A673 (cell line): ENCODE results near the gene PHACTR2.

Source experiments
- CTCF ChIP-seq: fragments of 300-800, 200-600 bp; sonication (generic); conservative IDR thresholded peaks from 2 replicates; pipeline ENCODE4 v1.5.1; 2017; ENCODE audit warnings: low read depth, mild to moderate bottlenecking, antibody characterized with exemption, low read length, moderate library complexity, mixed read lengths
- EZH2 ChIP-seq: fragments of 200-600 bp; sonication (generic); IDR thresholded peaks from 2 replicates; pipeline ENCODE4 v1.6.1; 2017; ENCODE audit warnings: borderline replicate concordance, low read depth, mild to moderate bottlenecking, mixed read lengths, antibody characterized with exemption, low read length; ENCODE audit not compliant: poor library complexity, severe bottlenecking

- TF ChIP-seq CTCF, result no peak
- no peak for TF ChIP-seq EZH2
These were observed 167.3 kb downstream of the PHACTR2 start for GRCh38 chr6:143845033-143845432.
